ENCODE results near the gene CTNNA3.

The CTNNA3 gene

GRCh38 chr10:67602268-67602950 lies 93.6 kb downstream of the CTNNA3 start:
- H3K4me3 ChIP-seq (ENCODE audit: low read depth, low read length) = no peak overlapping the region
- peaks cover 2% of the 10 kb centered on the region; the same call in 1 of the 2 replicates for H3K27me3 ChIP-seq
- DNase-seq = no peak
- no peaks in the 10 kb centered on the region for H3K9me3 ChIP-seq
- no peaks in the 10 kb centered on the region for H3K36me3 ChIP-seq
- no peak for TF ChIP-seq CTCF (IDR thresholded peaks at IDR 0.05; ENCODE audit: low read depth, low read length)
- H3K4me1 ChIP-seq = no peaks in the 10 kb centered on the region

GRCh38 chr10:67599597-67599996 lies 96.4 kb downstream of the CTNNA3 start:
- DNase-seq = no peak
- TF ChIP-seq CTCF (IDR thresholded peaks at IDR 0.05; ENCODE audit: low read depth, low read length) = no peak
- H3K9me3 ChIP-seq = no peaks in the 10 kb centered on the region
- H3K36me3 ChIP-seq = no peaks in the 10 kb centered on the region
- H3K4me1 ChIP-seq = no peaks in the 10 kb centered on the region
- H3K4me3 ChIP-seq (ENCODE audit: low read depth, low read length) = no peak overlapping the region
- H3K27me3 ChIP-seq = peaks cover 2% of the 10 kb centered on the region; the same call in 1 of the 2 replicates

GRCh38 chr10:67596641-67597040 lies 99.4 kb downstream of the CTNNA3 start:
- no peak for DNase-seq
- Histone ChIP-seq H3K27me3 (no peaks in the 10 kb centered on the region), H3K36me3 (no peaks in the 10 kb centered on the region), H3K4me3 (ENCODE audit: low read depth, low read length) (no peak overlapping the region), H3K9me3 (no peaks in the 10 kb centered on the region), H3K4me1 (no peaks in the 10 kb centered on the region)
- TF ChIP-seq CTCF (IDR thresholded peaks at IDR 0.05; ENCODE audit: low read depth, low read length) = no peak

DNA sequence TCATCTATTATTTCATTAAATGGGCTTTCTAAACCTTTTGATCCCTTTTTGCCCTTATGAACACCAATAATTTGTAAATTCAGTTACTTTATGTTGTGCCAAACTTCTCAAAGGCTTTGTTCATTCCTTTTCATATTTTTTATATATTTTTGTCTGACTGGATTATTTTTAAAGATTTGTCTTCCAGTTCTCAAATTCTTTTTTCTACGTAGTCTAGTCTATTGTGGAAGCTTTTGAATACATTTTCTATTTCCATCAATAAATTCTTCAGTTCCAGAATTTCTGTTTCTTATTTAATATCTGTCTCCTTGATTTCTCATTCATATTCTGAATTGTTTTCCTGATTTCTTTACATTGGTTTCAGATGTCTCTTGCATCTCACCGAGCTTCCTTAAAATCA lies 108.2 kb downstream of the CTNNA3 start:
- DNase-seq = no peak
- no peaks in the 10 kb centered on the region for H3K27me3 ChIP-seq
- no peaks in the 10 kb centered on the region; the same call in 1 of the 2 replicates for H3K9me3 ChIP-seq
- no peak overlapping the region for H3K4me3 ChIP-seq (ENCODE audit: low read depth, low read length)
- no peaks in the 10 kb centered on the region for H3K4me1 ChIP-seq
- H3K36me3 ChIP-seq = no peaks in the 10 kb centered on the region
- TF ChIP-seq CTCF (IDR thresholded peaks at IDR 0.05; ENCODE audit: low read depth, low read length) = no peak

DNA sequence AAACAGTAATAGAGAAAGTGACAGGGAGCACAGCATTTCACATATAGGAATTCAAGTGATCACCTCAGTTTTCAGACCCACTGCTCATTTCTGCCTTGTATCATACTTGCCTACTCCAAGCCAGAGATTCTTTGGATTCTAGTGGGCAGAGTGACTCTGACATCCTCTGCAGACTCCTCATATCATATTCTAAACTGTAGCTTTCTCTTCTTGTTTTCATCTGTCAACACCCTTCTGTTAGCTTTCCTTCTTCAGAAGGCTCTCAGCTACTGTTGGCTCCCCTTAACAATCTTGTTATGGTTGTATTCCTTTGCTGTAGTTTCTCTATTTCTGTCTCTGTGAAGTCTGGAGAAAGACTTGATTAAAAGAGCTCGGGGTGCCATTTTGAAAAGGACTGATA lies 120.5 kb downstream of the CTNNA3 start:
- no peak for DNase-seq
- Histone ChIP-seq H3K27me3 (no peaks in the 10 kb centered on the region), H3K4me3 (ENCODE audit: low read depth, low read length) (no peak overlapping the region), H3K9me3 (no peaks in the 10 kb centered on the region), H3K4me1 (no peaks in the 10 kb centered on the region), H3K36me3 (no peaks in the 10 kb centered on the region)
- TF ChIP-seq CTCF (IDR thresholded peaks at IDR 0.05; ENCODE audit: low read depth, low read length) = no peak

DNA sequence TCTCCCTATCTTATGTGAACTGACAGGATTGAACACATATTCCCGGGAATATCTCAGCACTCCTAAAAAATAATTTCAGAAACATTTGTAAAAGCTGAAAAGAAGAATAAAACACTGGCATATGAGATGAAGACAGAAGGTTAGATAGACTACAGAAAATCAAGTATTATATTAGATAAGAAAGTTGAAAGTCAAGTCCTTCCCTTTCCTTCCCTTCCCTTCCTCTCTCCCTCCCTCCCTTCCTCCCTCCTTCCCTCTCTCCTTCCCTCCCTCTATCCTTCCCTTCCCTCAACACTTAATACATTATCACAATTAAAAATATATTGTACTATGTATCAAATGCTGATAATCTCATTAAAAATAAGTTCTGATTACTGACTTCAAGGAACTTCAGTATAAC lies 122.5 kb downstream of the CTNNA3 start:
- TF ChIP-seq CTCF (IDR thresholded peaks at IDR 0.05; ENCODE audit: low read depth, low read length) = no peak
- Histone ChIP-seq H3K27me3 (no peaks in the 10 kb centered on the region), H3K4me3 (ENCODE audit: low read depth, low read length) (no peak overlapping the region), H3K4me1 (no peaks in the 10 kb centered on the region), H3K9me3 (no peaks in the 10 kb centered on the region), H3K36me3 (no peaks in the 10 kb centered on the region)
- DNase-seq = no peak

All from BE2C (cell line).